HG02610 (cell line): ENCODE data around the gene SLC4A5.

Experiments
- ATAC-seq: cut with Tn5 transposase; IDR thresholded peaks from one replicate; pipeline ENCODE4 v1.9.1; 2021; ENCODE audit warnings: mild to moderate bottlenecking, moderate library complexity; ENCODE audit not compliant: unreplicated experiment

SLC4A5 gene

DNA sequence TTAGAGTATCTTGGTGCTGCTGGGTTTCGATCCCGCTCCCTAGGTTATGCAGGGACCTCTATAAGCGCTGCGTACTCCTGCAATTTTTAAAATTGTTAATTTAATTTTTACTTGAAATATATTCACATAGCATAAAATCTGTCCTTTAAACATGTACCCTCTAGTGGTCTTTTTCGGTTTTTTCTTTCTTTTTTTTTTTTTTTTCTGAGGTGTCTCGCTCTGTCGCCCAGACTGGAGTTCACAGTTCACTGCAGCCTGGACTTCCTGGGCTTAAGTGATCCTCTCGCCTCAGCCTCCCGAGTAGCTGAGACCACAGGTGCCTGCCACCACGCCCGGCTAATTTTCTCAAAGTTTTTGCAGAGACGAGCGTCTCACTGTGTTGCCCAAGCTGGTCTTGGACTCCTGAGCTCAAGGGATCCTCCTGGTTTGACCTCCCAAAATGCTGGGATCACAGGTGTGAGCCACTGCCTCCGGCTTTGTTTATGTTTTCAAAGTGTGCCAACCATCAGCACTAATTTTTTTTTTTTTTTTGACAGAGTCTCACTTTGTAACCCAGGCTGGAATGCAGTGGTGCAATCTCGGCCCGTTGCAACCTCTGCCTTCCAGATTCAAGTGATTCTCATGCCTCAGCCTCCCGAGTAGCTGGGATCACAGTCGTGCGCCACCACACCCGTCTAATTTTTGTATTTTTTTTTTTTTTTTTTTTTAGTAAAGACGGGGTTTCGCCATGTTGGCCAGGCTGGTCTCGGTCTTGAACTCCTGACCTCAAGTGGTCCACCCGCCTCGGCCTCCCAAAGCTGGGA lies 164.0 kb downstream of the SLC4A5 start:
- ATAC-seq = peak; percentile 0

DNA sequence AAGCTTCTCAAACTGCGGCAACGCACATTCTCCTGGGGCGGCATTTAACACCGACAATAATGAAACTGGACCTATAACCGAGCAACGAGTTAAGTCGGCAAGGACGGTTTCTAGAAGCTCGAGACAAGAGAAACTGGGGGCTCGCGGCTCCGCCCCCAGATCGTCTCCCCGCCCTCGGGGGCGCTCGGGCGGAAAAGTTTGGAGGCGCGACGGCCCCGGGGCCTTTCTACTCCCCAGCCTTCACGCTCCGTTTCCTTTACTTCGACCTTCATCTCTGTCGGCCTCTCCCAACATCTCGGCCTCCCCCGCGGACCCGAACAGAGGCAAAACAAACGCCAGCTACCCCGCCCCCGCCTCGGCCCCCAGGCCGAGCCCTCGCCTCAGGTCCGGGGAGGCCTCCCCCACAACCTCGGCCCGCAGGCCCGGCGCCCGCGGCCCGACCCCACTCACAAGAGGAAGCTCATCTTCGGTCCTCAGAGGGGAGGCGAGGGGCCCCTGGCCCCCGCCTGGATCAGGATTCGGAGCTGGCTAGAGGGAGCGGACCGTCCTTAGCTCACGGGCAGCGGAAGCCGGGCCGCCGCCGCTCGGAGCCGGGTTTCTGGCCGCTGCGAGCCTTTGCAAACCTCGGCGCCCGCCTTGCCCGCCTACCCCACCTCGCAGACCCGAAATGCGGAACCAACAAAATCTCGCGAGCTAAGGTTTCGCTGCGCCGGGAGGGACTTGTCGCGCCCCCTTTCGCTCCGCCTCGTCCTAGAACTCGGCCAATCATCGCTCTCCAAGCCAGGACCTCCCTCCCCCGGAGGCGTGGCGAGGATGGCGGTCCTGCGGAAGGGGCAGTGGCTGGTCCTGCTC lies 164.8 kb downstream of the SLC4A5 start, which contains the start of gene MOB1A:
Gene MOB1A (minus strand): TSS at position 669 of the 852 bp plus-strand sequence. CDS start 205 bp downstream, at position 464.
- peak; percentile 86 for ATAC-seq

DNA sequence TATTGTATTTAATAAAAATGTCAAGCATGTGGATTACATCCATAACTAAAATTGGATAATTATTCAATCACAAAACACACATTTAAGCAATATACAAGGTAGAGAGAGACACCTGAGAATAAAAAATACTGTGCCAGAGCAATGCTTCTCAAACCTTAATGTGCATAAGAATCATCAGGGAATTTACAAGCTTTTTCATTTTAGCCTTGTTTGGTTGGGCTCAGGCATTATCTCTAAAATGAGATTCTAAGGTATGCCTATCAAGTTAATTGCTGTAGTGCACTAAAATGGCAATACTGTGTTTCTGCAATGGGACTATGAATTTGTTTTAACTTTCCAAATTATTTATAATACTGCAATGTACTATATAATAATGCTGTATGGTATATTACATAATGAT lies 165.5 kb downstream of the SLC4A5 start:
- no peak for ATAC-seq

DNA sequence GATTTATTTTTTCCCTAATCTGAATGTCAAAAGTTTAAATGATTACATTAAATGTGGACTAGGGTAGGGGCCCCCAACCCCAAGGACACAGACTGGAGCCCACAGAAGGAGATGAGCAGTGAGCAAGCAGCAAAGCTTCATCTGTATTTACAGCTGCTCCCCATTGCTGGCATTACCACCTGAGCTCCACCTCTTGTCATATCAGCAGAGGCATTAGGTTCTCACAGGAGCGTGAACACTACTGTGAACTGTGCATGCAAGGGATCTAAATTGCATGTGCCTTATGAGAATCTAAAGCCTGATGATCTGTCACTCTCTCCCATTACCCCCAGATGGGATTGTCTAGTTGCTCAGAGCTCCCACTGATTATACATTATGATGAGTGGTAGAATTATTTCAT lies 168.3 kb downstream of the SLC4A5 start:
- ATAC-seq = no peak

DNA sequence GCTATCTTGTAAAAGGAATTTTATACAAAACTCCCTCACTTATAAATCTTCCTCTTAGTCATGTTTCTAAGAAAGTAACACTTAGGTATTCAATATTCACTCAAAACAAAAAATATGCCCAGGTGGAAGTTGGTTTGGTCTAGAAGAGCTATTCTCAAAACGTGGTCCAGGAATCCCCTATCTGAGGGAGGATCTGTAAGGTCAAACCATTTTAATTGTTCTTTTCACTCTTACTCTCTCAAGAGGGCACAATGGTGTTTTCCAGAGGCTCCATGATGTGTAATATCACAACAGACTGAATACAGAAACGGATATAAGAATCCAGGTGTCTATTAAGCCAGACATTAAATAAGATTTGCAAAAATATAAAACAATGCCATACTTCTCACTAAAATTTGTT lies 174.5 kb downstream of the SLC4A5 start:
- peak; percentile 79 for ATAC-seq
